Mesendoderm (in vitro differentiated cells): ENCODE measurements around the gene PCDHGA11. TPM values are rescaled to one million over a fixed set of nuclear protein-coding genes. Genes with fewer than 3 reads are reported as not detected.
"Not testable (repeated sequence)": the region's sequence is repeated elsewhere in the genome, so short reads cannot be mapped to it uniquely, and the experiment has no call there.

Experiments used
- DNase-seq: peaks from one replicate; pipeline ENCODE4 v3.0.0; 2013
- H2AK5ac ChIP-seq: 2 replicates; pipeline ENCODE4 v1.6.1; 2013; ENCODE audit warnings: low read length, inconsistent platforms
- H2BK120ac ChIP-seq: 2 replicates; pipeline ENCODE4 v1.6.1; 2013; ENCODE audit warnings: low read depth, mild to moderate bottlenecking, low read length, moderate library complexity, mixed read lengths
- H2BK15ac ChIP-seq: replicated peaks from 2 replicates; pipeline ENCODE4 v1.6.1; 2013; ENCODE audit warnings: low read depth, mild to moderate bottlenecking, moderate library complexity
- H2BK5ac ChIP-seq: 2 replicates; pipeline ENCODE4 v1.6.1; 2013; ENCODE audit warnings: low read length, inconsistent platforms
- H3K18ac ChIP-seq: 2 replicates; pipeline ENCODE4 v1.6.1; 2013; ENCODE audit warnings: mild to moderate bottlenecking, low read length, mixed read lengths
- H3K23ac ChIP-seq: one replicate; pipeline ENCODE4 v1.6.1; 2013; ENCODE audit warnings: low read length
- H3K27ac ChIP-seq: 2 replicates; pipeline ENCODE4 v1.5.1; 2013; ENCODE audit warnings: low read depth, mild to moderate bottlenecking, inconsistent platforms, low read length, moderate library complexity
- H3K27me3 ChIP-seq: 2 replicates; pipeline ENCODE4 v1.6.1; 2013; ENCODE audit warnings: low read length, control low read depth, mild to moderate bottlenecking, inconsistent platforms; ENCODE audit not compliant: insufficient read depth, poor library complexity
- H3K36me3 ChIP-seq: 2 replicates; pipeline ENCODE4 v1.6.1; 2013; ENCODE audit warnings: low read length, inconsistent platforms; ENCODE audit not compliant: control insufficient read depth, insufficient read depth
- H3K4ac ChIP-seq: one replicate; pipeline ENCODE4 v1.6.1; 2013; ENCODE audit warnings: low read depth, mild to moderate bottlenecking, low read length, moderate library complexity
- H3K4me1 ChIP-seq: 2 replicates; pipeline ENCODE4 v1.6.1; 2013; ENCODE audit warnings: low read depth, low read length, inconsistent platforms; ENCODE audit not compliant: control insufficient read depth
- H3K4me2 ChIP-seq: 2 replicates; pipeline ENCODE4 v1.6.1; 2013; ENCODE audit warnings: low read length
- H3K4me3 ChIP-seq: 2 replicates; pipeline ENCODE4 v1.5.1; 2013; ENCODE audit warnings: mild to moderate bottlenecking, low read length
- H3K56ac ChIP-seq: one replicate; pipeline ENCODE4 v1.6.1; 2013; ENCODE audit warnings: low read length
- H3K79me1 ChIP-seq: 2 replicates; pipeline ENCODE4 v1.6.1; 2013; ENCODE audit warnings: low read length, inconsistent platforms
- H3K79me2 ChIP-seq: 2 replicates; pipeline ENCODE4 v1.6.1; 2013; ENCODE audit warnings: mild to moderate bottlenecking, low read length; ENCODE audit not compliant: control insufficient read depth, insufficient read depth
- H3K9ac ChIP-seq: 2 replicates; pipeline ENCODE4 v1.6.1; 2013; ENCODE audit warnings: low read length, inconsistent platforms
- H4K5ac ChIP-seq: one replicate; pipeline ENCODE4 v1.6.1; 2013; ENCODE audit warnings: low read length
- H4K8ac ChIP-seq: one replicate; pipeline ENCODE4 v1.6.1; 2013; ENCODE audit warnings: low read depth, mild to moderate bottlenecking, control low read depth, low read length, moderate library complexity
- WGBS: extraction: QIAGEN DNeasy Blood & Tissue Kit; methylation state at CpG from one replicate; pipeline ENCODE4 v1.1.7; 2013; ENCODE audit warnings: low lambda C conversion rate, missing lambda C conversion rate; ENCODE audit not compliant: insufficient coverage; ENCODE audit errors: extremely low coverage; 5-methylcytosine and 5-hydroxymethylcytosine counted together
- polyA plus RNA-seq, 2 experiments: library from polyadenylated mRNA; stranded (reverse); fragments of 200-250 nt; gene quantifications; one replicate each; pipeline ENCODE4 v1.2.3, GENCODE V29; 2013

PCDHGA11 gene
- polyA plus RNA-seq (2013, experiment 1 of 2), result 2.6 TPM
- 2.7 TPM for polyA plus RNA-seq (2013, experiment 2 of 2)

GRCh38 chr5:141420855-141421488 is at the start of gene PCDHGA11:
TSS of gene PCDHGA11 (plus strand) at chr5:141421051. CDS start at chr5:141421228, 177 bp downstream.
- DNase-seq, result peak; percentile 73
- Histone ChIP-seq H4K5ac (no peak within 1 kb of the TSS), H3K18ac (no peak within 1 kb of the TSS), H3K79me1 (no peaks in the 10 kb centered on the region), H3K79me2 (no peaks in the 10 kb centered on the region), H3K4ac (no peak within 1 kb of the TSS), H3K4me2 (no peak within 1 kb of the TSS), H3K27ac (no peak within 1 kb of the TSS), H3K56ac (no peak within 1 kb of the TSS), H2BK15ac (no peak within 1 kb of the TSS), H3K36me3 (no peaks in the 10 kb centered on the region), H4K8ac (no peak within 1 kb of the TSS), H3K9ac (no peak within 1 kb of the TSS), H3K23ac (no peak within 1 kb of the TSS), H3K27me3 (no peaks in the 10 kb centered on the region), H3K4me3 (no peak within 1 kb of the TSS), H2AK5ac (no peak within 1 kb of the TSS), H3K4me1 (no peaks in the 10 kb centered on the region), H2BK5ac (no peak within 1 kb of the TSS), H2BK120ac (no peak within 1 kb of the TSS)
- WGBS, result no CpG with 5 or more reads among the region's 42 CpGs

GRCh38 chr5:141371572-141372475 is 49.0 kb upstream of the PCDHGA11 start:
- Histone ChIP-seq H2AK5ac (no peak overlapping the region), H3K79me1 (no peaks in the 10 kb centered on the region), H2BK5ac (no peak overlapping the region), H2BK120ac (no peak overlapping the region), H4K5ac (no peak overlapping the region), H3K56ac (no peak overlapping the region), H4K8ac (no peak overlapping the region), H3K23ac (no peak overlapping the region), H3K4ac (no peak overlapping the region), H3K4me1 (no peaks in the 10 kb centered on the region), H3K79me2 (no peaks in the 10 kb centered on the region), H2BK15ac (no peak overlapping the region), H3K4me2 (no peak overlapping the region), H3K18ac (no peak overlapping the region), H3K27me3 (no peaks in the 10 kb centered on the region), H3K4me3 (no peak overlapping the region), H3K9ac (no peak overlapping the region), H3K36me3 (no peaks in the 10 kb centered on the region), H3K27ac (no peak overlapping the region)
- no peak for DNase-seq
- no CpG with 5 or more reads among the region's 69 CpGs for WGBS

DNA sequence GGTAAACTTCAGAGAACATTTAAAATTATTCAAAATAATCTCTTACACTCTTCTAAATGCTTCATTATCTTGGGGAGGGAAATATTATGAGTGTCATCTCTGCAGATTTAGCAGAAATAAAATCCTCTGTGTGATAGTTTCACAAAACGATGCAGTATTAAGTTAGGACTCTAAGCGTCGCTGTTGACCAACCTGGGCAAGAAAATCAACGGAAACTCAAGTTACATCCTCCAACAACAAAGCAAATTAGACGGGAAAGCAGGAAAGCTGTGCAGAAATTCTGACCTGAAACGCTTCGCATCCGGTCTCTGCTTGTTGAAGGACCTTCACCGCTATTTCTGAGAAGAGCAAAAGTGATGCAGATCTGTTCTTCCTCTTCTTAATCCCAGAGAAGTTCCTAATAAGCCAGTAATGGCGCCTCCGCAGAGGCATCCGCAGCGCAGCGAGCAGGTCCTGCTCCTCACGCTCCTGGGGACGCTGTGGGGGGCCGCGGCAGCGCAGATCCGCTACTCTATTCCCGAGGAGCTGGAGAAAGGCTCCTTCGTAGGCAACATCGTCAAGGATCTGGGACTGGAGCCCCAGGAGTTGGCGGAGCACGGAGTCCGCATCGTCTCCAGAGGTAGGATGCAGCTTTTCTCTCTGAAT is 47.1 kb upstream of the PCDHGA11 start, which contains the start of gene PCDHGA6:
Gene PCDHGA6, plus strand, starts transcription at position 219 of the 645 bp plus-strand sequence. Its CDS starts 193 bp downstream, at position 412.
- Histone ChIP-seq H3K4me3 (no peak within 1 kb of the TSS), H4K8ac (no peak within 1 kb of the TSS), H3K27me3 (no peaks in the 10 kb centered on the region), H2BK120ac (no peak within 1 kb of the TSS), H3K36me3 (no peaks in the 10 kb centered on the region), H2AK5ac (no peak within 1 kb of the TSS), H3K18ac (no peak within 1 kb of the TSS), H2BK15ac (no peak within 1 kb of the TSS), H3K27ac (no peak within 1 kb of the TSS), H3K56ac (no peak within 1 kb of the TSS), H3K4me2 (no peak within 1 kb of the TSS), H3K4me1 (no peaks in the 10 kb centered on the region), H3K79me2 (no peaks in the 10 kb centered on the region), H2BK5ac (no peak within 1 kb of the TSS), H3K9ac (no peak within 1 kb of the TSS), H3K4ac (no peak within 1 kb of the TSS), H3K79me1 (no peaks in the 10 kb centered on the region), H3K23ac (no peak within 1 kb of the TSS), H4K5ac (no peak within 1 kb of the TSS)
- no CpG with 5 or more reads among the region's 27 CpGs for WGBS
- DNase-seq, result no peak

- H3K9ac ChIP-seq, result no peak overlapping the region
- WGBS, result no CpG with 5 or more reads among the region's 14 CpGs
- no peak overlapping the region for H3K56ac ChIP-seq
- no peak overlapping the region for H2BK15ac ChIP-seq
- no peak overlapping the region for H3K27ac ChIP-seq
- H3K4ac ChIP-seq, result no peak overlapping the region
- H2BK120ac ChIP-seq, result no peak overlapping the region
- H4K5ac ChIP-seq, result no peak overlapping the region
- H3K79me2 ChIP-seq, result no peaks in the 10 kb centered on the region
- no peak overlapping the region for H3K23ac ChIP-seq
- no peak overlapping the region for H2AK5ac ChIP-seq
- no peak overlapping the region for H4K8ac ChIP-seq
- no peak overlapping the region for H3K4me2 ChIP-seq
- H3K79me1 ChIP-seq, result no peaks in the 10 kb centered on the region
- H2BK5ac ChIP-seq, result no peak overlapping the region
- DNase-seq, result no peak
- no peaks in the 10 kb centered on the region for H3K27me3 ChIP-seq
- no peaks in the 10 kb centered on the region for H3K36me3 ChIP-seq
- H3K4me3 ChIP-seq, result no peak overlapping the region
- H3K18ac ChIP-seq, result no peak overlapping the region
- no peaks in the 10 kb centered on the region for H3K4me1 ChIP-seq
Observed at GRCh38 chr5:141374627-141375026, 46.2 kb upstream of the PCDHGA11 start.

DNA sequence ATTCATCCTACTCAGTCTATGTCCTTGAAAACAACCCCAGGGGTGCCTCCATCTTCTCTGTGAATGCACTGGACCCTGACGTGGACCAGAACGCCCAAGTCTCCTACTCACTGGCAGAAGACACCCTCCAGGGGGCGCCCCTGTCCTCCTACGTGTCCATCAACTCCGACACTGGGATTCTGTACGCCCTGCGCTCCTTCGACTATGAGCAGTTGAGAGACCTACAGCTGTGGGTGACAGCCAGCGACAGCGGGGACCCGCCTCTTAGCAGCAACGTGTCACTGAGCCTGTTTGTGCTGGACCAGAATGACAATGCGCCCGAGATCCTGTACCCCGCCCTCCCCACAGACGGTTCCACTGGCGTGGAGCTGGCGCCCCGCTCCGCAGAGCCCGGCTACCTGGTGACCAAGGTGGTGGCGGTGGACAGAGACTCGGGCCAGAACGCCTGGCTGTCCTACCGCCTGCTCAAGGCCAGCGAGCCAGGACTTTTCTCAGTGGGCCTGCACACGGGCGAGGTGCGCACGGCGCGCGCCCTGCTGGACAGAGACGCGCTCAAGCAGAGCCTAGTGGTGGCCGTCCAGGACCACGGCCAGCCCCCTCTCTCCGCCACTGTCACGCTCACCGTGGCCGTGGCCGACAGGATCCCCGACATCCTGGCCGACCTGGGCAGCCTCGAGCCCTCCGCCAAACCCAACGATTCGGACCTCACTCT is 45.3 kb upstream of the PCDHGA11 start:
- H4K5ac ChIP-seq, H3K23ac ChIP-seq, H3K27me3 ChIP-seq, H2BK15ac ChIP-seq, H3K4me1 ChIP-seq, H2BK120ac ChIP-seq, H2BK5ac ChIP-seq, H3K79me1 ChIP-seq, H3K27ac ChIP-seq, H2AK5ac ChIP-seq, H3K9ac ChIP-seq, H3K4ac ChIP-seq, H3K36me3 ChIP-seq, H3K4me3 ChIP-seq, H4K8ac ChIP-seq, DNase-seq, H3K79me2 ChIP-seq, H3K56ac ChIP-seq, H3K18ac ChIP-seq, H3K4me2 ChIP-seq: not testable (repeated sequence)
- no CpG with 5 or more reads among the region's 48 CpGs for WGBS
